ENCODE data around the gene UBTF. TPM values are rescaled to one million over a fixed set of nuclear protein-coding genes. Genes with fewer than 3 reads are reported as not detected.

UBTF gene
- total and polyA plus RNA-seq, 9 of the 15 experiments (the other 6 are each of a cell fraction or from before 2014, with no cell fraction given), result 1.2 to 113 (median 83.6) TPM

GRCh38 chr17:44159519-44160210, 59.8 kb downstream of the UBTF start (continued):
- TF ChIP-seq, protein P1, sequence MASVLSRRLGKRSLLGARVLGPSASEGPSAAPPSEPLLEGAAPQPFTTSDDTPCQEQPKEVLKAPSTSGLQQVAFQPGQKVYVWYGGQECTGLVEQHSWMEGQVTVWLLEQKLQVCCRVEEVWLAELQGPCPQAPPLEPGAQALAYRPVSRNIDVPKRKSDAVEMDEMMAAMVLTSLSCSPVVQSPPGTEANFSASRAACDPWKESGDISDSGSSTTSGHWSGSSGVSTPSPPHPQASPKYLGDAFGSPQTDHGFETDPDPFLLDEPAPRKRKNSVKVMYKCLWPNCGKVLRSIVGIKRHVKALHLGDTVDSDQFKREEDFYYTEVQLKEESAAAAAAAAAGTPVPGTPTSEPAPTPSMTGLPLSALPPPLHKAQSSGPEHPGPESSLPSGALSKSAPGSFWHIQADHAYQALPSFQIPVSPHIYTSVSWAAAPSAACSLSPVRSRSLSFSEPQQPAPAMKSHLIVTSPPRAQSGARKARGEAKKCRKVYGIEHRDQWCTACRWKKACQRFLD (CRISPR knock-in tag; IDR thresholded peaks at IDR 0.05), result no peak
- no peak for TF ChIP-seq ZNF778 (CRISPR knock-in tag; IDR thresholded peaks at IDR 0.05)
- TF ChIP-seq ZFP30 (CRISPR knock-in tag; IDR thresholded peaks at IDR 0.05; ENCODE audit: borderline replicate concordance), result no peak
- TF ChIP-seq ZKSCAN8 (CRISPR knock-in tag; IDR thresholded peaks at IDR 0.05), result no peak
- TF ChIP-seq, protein P2, sequence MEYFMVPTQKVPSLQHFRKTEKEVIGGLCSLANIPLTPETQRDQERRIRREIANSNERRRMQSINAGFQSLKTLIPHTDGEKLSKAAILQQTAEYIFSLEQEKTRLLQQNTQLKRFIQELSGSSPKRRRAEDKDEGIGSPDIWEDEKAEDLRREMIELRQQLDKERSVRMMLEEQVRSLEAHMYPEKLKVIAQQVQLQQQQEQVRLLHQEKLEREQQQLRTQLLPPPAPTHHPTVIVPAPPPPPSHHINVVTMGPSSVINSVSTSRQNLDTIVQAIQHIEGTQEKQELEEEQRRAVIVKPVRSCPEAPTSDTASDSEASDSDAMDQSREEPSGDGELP (CRISPR knock-in tag; IDR thresholded peaks at IDR 0.05; ENCODE audit: borderline replicate concordance), result peak; percentile 80
- TF ChIP-seq MED1 (CRISPR knock-in tag; IDR thresholded peaks at IDR 0.05; ENCODE audit: borderline replicate concordance), result no peak
- no peak for TF ChIP-seq SETDB1 (IDR thresholded peaks at IDR 0.05; ENCODE audit: low read length)
- no peak for TF ChIP-seq NCOA1 (IDR thresholded peaks at IDR 0.05; ENCODE audit: low read depth)
- no peak for TF ChIP-seq SIRT6 (IDR thresholded peaks at IDR 0.05; ENCODE audit: low read depth, low read length)
- no peak for TF ChIP-seq HLTF (IDR thresholded peaks at IDR 0.05)
- no peak for TF ChIP-seq EZH2 (IDR thresholded peaks at IDR 0.05; ENCODE audit: borderline replicate concordance, low read depth, low read length)
- TF ChIP-seq USF1 (CRISPR knock-in tag; IDR thresholded peaks at IDR 0.05), result peak; percentile 95
- TF ChIP-seq STAT5B (CRISPR knock-in tag; IDR thresholded peaks at IDR 0.05), result no peak
- TF ChIP-seq ZNF507 (tag; conservative IDR thresholded peaks at IDR 0.05), result no peak; the same call in 1 of the 2 replicates
- no peak for TF ChIP-seq EGR1 (conservative IDR thresholded peaks at IDR 0.05)
- TF ChIP-seq ZNF23 (CRISPR knock-in tag; IDR thresholded peaks at IDR 0.05), result no peak
- TF ChIP-seq ZZZ3 (IDR thresholded peaks at IDR 0.05), result no peak
- no peak for TF ChIP-seq STAT6 (CRISPR knock-in tag; IDR thresholded peaks at IDR 0.05)
- TF ChIP-seq ETV1 (tag; conservative IDR thresholded peaks at IDR 0.05; ENCODE audit: low read depth), result no peak
- no peak for TF ChIP-seq ZBTB26 (CRISPR knock-in tag; IDR thresholded peaks at IDR 0.05)
- TF ChIP-seq JUNB (CRISPR knock-in tag; conservative IDR thresholded peaks at IDR 0.05), result peak; percentile 61; the same call in 1 of the 2 replicates
- TF ChIP-seq POU5F1 (IDR thresholded peaks at IDR 0.05; ENCODE audit: borderline replicate concordance, low read depth, low read length, partially characterized antibody), result no peak
- no peak for TF ChIP-seq SMARCB1 (IDR thresholded peaks at IDR 0.05; ENCODE audit: insufficient read length, low read depth)

All from K562 (cell line).